H1 (cell line): ENCODE measurements around the gene GPR63. TPM values are rescaled to one million over a fixed set of nuclear protein-coding genes. Genes with fewer than 3 reads are reported as not detected.

Source experiments
- CTCF ChIA-PET: fragments of 300-600 bp; sonication (Branson Sonifier 250); formaldehyde crosslinking; loops from one replicate; lab custom pipeline; 2021; ENCODE audit not compliant: partially characterized antibody; lab: Charles Lee
- POLR2A ChIA-PET: fragments of 300-600 bp; sonication (Branson Sonifier 250); formaldehyde crosslinking; loops from one replicate; lab custom pipeline; 2021; ENCODE audit warnings: inconsistent platforms; ENCODE audit not compliant: partially characterized antibody; lab: Charles Lee
- DNase-seq, 2 experiments: peaks; one replicate each; pipeline versions ENCODE4 v3.0.0 to v3.0.0-alpha.2; 2010 to 2022; ENCODE audit warnings: low spot score in 2 of 2, low read depth in 1 of 2, mixed read lengths in 1 of 2
- FAIRE-seq: peaks from 2 replicates; lab custom pipeline; 2011; peaks lifted over from hg19 to GRCh38; lab: Jason Lieb, UNC
- H2AFZ ChIP-seq: 2 replicates; pipeline ENCODE4 v1.8.1; 2012; ENCODE audit warnings: low read length, inconsistent platforms
- H2AK5ac ChIP-seq: 2 replicates; pipeline ENCODE4 v1.6.1; 2013; ENCODE audit warnings: low read depth, low read length
- H2BK120ac ChIP-seq: replicated peaks from 2 replicates; pipeline ENCODE3; 2013; ENCODE audit warnings: low read depth, low read length, inconsistent platforms
- H2BK12ac ChIP-seq: 2 replicates; pipeline ENCODE4 v1.6.1; 2013; ENCODE audit warnings: low read depth, low read length
- H2BK15ac ChIP-seq: 2 replicates; pipeline ENCODE4 v1.6.1; 2013; ENCODE audit warnings: low read length
- H2BK20ac ChIP-seq: 2 replicates; pipeline ENCODE4 v1.6.1; 2013; ENCODE audit warnings: low read length
- H2BK5ac ChIP-seq: 2 replicates; pipeline ENCODE4 v1.6.1; 2013; ENCODE audit warnings: low read depth, low read length
- H3K14ac ChIP-seq: 2 replicates; pipeline ENCODE4 v1.6.1; 2013; ENCODE audit warnings: inconsistent platforms; ENCODE audit not compliant: insufficient read length
- H3K18ac ChIP-seq: 2 replicates; pipeline ENCODE4 v1.6.1; 2013; ENCODE audit warnings: low read length; ENCODE audit errors: extremely low read depth
- H3K23ac ChIP-seq: 2 replicates; pipeline ENCODE4 v1.6.1; 2013; ENCODE audit warnings: inconsistent platforms; ENCODE audit not compliant: insufficient read length
- H3K23me2 ChIP-seq: 2 replicates; pipeline ENCODE4 v1.6.1; 2013; ENCODE audit warnings: low read depth, low read length
- H3K27ac ChIP-seq: 2 replicates; pipeline ENCODE4 v1.6.1; 2011; ENCODE audit warnings: low read depth, low read length, inconsistent platforms
- H3K27me3 ChIP-seq, 4 experiments: replicated peaks in 1 of 4; 1 replicate in 1 of 4; 2 replicates in 3 of 4; pipeline versions ENCODE4 v1.6.1 to v1.8.1; 2011 to 2013; ENCODE audit warnings: low read length in 3 of 4, mild to moderate bottlenecking in 3 of 4, inconsistent platforms in 2 of 4, mixed read lengths in 2 of 4, moderate library complexity in 1 of 4; ENCODE audit not compliant: control insufficient read depth in 3 of 4, insufficient read depth in 3 of 4; ENCODE audit errors: extremely low read depth in 1 of 4
- H3K36me3 ChIP-seq, 4 experiments: 2 replicates each; pipeline versions ENCODE4 v1.6.1 to v1.8.1; 2011 to 2013; ENCODE audit warnings: mild to moderate bottlenecking in 4 of 4, low read length in 3 of 4, moderate library complexity in 2 of 4, control low read depth in 1 of 4, inconsistent platforms in 1 of 4; ENCODE audit not compliant: insufficient read depth in 4 of 4, control insufficient read depth in 2 of 4
- H3K4ac ChIP-seq: replicated peaks from 2 replicates; pipeline ENCODE3; 2013; ENCODE audit warnings: low read length, low read depth, mixed read lengths, inconsistent platforms; ENCODE audit not compliant: insufficient read length
- H3K4me1 ChIP-seq, 4 experiments: replicated peaks in 1 of 4; 1 replicate in 1 of 4; 2 replicates in 3 of 4; pipeline versions ENCODE4 v1.6.1 to v1.8.1; 2011 to 2013; ENCODE audit warnings: low read length in 3 of 4, inconsistent platforms in 2 of 4, mixed read lengths in 1 of 4; ENCODE audit not compliant: insufficient read depth in 4 of 4, control insufficient read depth in 3 of 4
- H3K4me2 ChIP-seq, 2 experiments: 2 replicates each; pipeline versions ENCODE4 v1.6.1 to v1.8.1; 2011 to 2013; ENCODE audit warnings: low read depth in 2 of 2, low read length in 2 of 2, control low read depth in 1 of 2, inconsistent platforms in 1 of 2, mild to moderate bottlenecking in 1 of 2; ENCODE audit not compliant: insufficient read depth in 1 of 2
- H3K4me3 ChIP-seq, 4 experiments: fragments of 200-600, 300-600 bp in 1 of 4; sonication (generic), shearing (Covaris generic), sonication (Bioruptor Twin) in 1 of 4; 2 replicates each; pipeline versions ENCODE4 v1.5.1 to v1.8.1; 2011 to 2016; ENCODE audit warnings: low read length in 4 of 4, low read depth in 3 of 4, control low read depth in 2 of 4, inconsistent platforms in 2 of 4, mild to moderate bottlenecking in 2 of 4, mixed read lengths in 1 of 4, moderate library complexity in 1 of 4; ENCODE audit not compliant: insufficient read depth in 2 of 4; ENCODE audit errors: extremely low read depth in 1 of 4
- H3K56ac ChIP-seq: replicated peaks from 2 replicates; pipeline ENCODE3; 2013; ENCODE audit warnings: low read depth, mild to moderate bottlenecking, mixed read lengths, low read length, inconsistent platforms; ENCODE audit not compliant: insufficient read length
- H3K79me1 ChIP-seq: 2 replicates; pipeline ENCODE4 v1.6.1; 2013; ENCODE audit warnings: low read depth, low read length, control low read depth
- H3K79me2 ChIP-seq, 2 experiments: 2 replicates each; pipeline versions ENCODE4 v1.6.1 to v1.8.1; 2012 to 2013; ENCODE audit warnings: low read length in 2 of 2, mild to moderate bottlenecking in 2 of 2, inconsistent platforms in 1 of 2; ENCODE audit not compliant: insufficient read depth in 2 of 2, control insufficient read depth in 1 of 2
- H3K9ac ChIP-seq, 4 experiments: replicated peaks in 1 of 4; 1 replicate in 1 of 4; 2 replicates in 3 of 4; pipeline versions ENCODE4 v1.6.1 to v1.8.1; 2011 to 2013; ENCODE audit warnings: low read depth in 3 of 4, low read length in 3 of 4, control low read depth in 2 of 4, mild to moderate bottlenecking in 2 of 4, moderate library complexity in 2 of 4, inconsistent platforms in 1 of 4; ENCODE audit errors: extremely low read depth in 1 of 4
- H3K9me3 ChIP-seq, 2 experiments: 2 replicates each; pipeline versions ENCODE4 v1.6.1 to v1.8.1; 2012 to 2013; ENCODE audit warnings: mild to moderate bottlenecking in 2 of 2, moderate library complexity in 2 of 2, control low read depth in 1 of 2, inconsistent platforms in 1 of 2, low read depth in 1 of 2, low read length in 1 of 2, mixed read lengths in 1 of 2; ENCODE audit not compliant: insufficient read depth in 2 of 2
- H4K20me1 ChIP-seq, 2 experiments: replicated peaks in 1 of 2; 2 replicates each; pipeline versions ENCODE3 to v1.8.1; 2011 to 2013; ENCODE audit warnings: inconsistent platforms in 2 of 2, low read length in 2 of 2, mild to moderate bottlenecking in 1 of 2; ENCODE audit not compliant: insufficient read depth in 2 of 2, control insufficient read depth in 1 of 2
- H4K5ac ChIP-seq: 2 replicates; pipeline ENCODE4 v1.6.1; 2013; ENCODE audit warnings: low read length, low read depth, mixed read lengths, inconsistent platforms; ENCODE audit not compliant: insufficient read length
- H4K8ac ChIP-seq: 2 replicates; pipeline ENCODE4 v1.8.0; 2013; ENCODE audit warnings: mild to moderate bottlenecking, moderate library complexity, low read length, inconsistent platforms; ENCODE audit not compliant: insufficient read depth; ENCODE audit errors: extremely low read depth
- H4K91ac ChIP-seq: replicated peaks from 2 replicates; pipeline ENCODE3; 2013; ENCODE audit warnings: low read length, mixed read lengths, inconsistent platforms; ENCODE audit not compliant: insufficient read length
- ATF2 ChIP-seq: IDR thresholded peaks from 2 replicates; pipeline ENCODE4 v1.6.1; 2012; ENCODE audit warnings: low read length, inconsistent platforms
- KDM4A ChIP-seq: IDR thresholded peaks from one replicate; pipeline ENCODE4 v1.7.1; 2012; ENCODE audit warnings: low read depth, mild to moderate bottlenecking, moderate library complexity, low read length, inconsistent platforms; ENCODE audit not compliant: severe bottlenecking
- KDM5A ChIP-seq: fragments of 200-600 bp; IDR thresholded peaks from 2 replicates; pipeline ENCODE4 v1.7.1; 2012; ENCODE audit warnings: mild to moderate bottlenecking, low read length, inconsistent platforms, mixed read lengths
- MAX ChIP-seq: IDR thresholded peaks from 2 replicates; pipeline ENCODE4 v1.6.1; 2012; ENCODE audit warnings: inconsistent platforms
- NANOG ChIP-seq: IDR thresholded peaks from 2 replicates; pipeline ENCODE4 v1.6.1; 2011; ENCODE audit warnings: low read length, low read depth, mild to moderate bottlenecking, inconsistent platforms; ENCODE audit not compliant: insufficient read depth, poor library complexity, severe bottlenecking
- SIN3A ChIP-seq, 2 experiments: IDR thresholded peaks in 1 of 2; conservative IDR thresholded peaks in 1 of 2; 2 replicates each; pipeline ENCODE4 v1.6.1; 2011 to 2012; ENCODE audit warnings: low read length in 2 of 2, improper control_type of control experiment in 1 of 2, low read depth in 1 of 2, mild to moderate bottlenecking in 1 of 2
- SIRT6 ChIP-seq: IDR thresholded peaks from one replicate; pipeline ENCODE4 v1.7.1; 2012; ENCODE audit warnings: low read length, inconsistent platforms
- SIX5 ChIP-seq: IDR thresholded peaks from 2 replicates; pipeline ENCODE4 v1.6.1; 2011; ENCODE audit warnings: mild to moderate bottlenecking, low read depth, low read length
- SRF ChIP-seq: IDR thresholded peaks from 2 replicates; pipeline ENCODE4 v1.6.1; 2011; ENCODE audit warnings: mild to moderate bottlenecking, low read depth, low read length, moderate library complexity
- TEAD4 ChIP-seq: IDR thresholded peaks from 2 replicates; pipeline ENCODE4 v1.6.1; 2012; ENCODE audit warnings: low read depth, low read length, inconsistent platforms, mixed read lengths
- USF2 ChIP-seq: IDR thresholded peaks from 2 replicates; pipeline ENCODE4 v1.6.1; 2011; ENCODE audit warnings: low read length, improper control_type of control experiment
- YY1 ChIP-seq: IDR thresholded peaks from 2 replicates; pipeline ENCODE4 v1.6.1; 2011; ENCODE audit warnings: low read depth, mild to moderate bottlenecking, low read length
- WGBS, 2 experiments: shearing (Covaris generic) in 1 of 2; methylation state at CpG; one replicate each; pipeline versions ENCODE4 v1.1.6 to v1.1.7; 2013 to 2015; ENCODE audit warnings: low lambda C conversion rate in 2 of 2, mixed read lengths in 2 of 2, inconsistent platforms in 1 of 2, low coverage in 1 of 2, missing lambda C conversion rate in 1 of 2; ENCODE audit not compliant: insufficient replicate concordance in 2 of 2, insufficient coverage in 1 of 2, insufficient read length in 1 of 2; ENCODE audit errors: extremely low coverage in 1 of 2, missing lambda C conversion rate in 1 of 2; 5-methylcytosine and 5-hydroxymethylcytosine counted together
- polyA plus RNA-seq, 7 experiments: library from polyadenylated mRNA; depleted of rRNA in 3 of 7; stranded (reverse) in 5 of 7; unstranded in 2 of 7; fragments of >200 nt in 5 of 7; fragments of 200-250 nt in 2 of 7; gene quantifications; 1 replicate in 5 of 7; 2 replicates in 1 of 7; 4 replicates in 1 of 7; pipeline versions ENCODE4 v1.2.1 to v1.2.3, GENCODE V29; 2011 to 2013; ENCODE audit warnings: missing spikeins in 2 of 7, mixed read lengths in 2 of 7
- total RNA-seq: library from RNA; stranded (reverse); fragmentation: NEBNext Ultra II Directional; extraction: Animal tissue kit (Norgen Biotek cat#: 25700); gene quantifications from 2 replicates; pipeline ENCODE4 v1.2.1, GENCODE V29; 2021

Gene GPR63
- total and polyA plus RNA-seq, 2 of the 8 experiments (the other 6 are each of a cell fraction or from before 2014, with no cell fraction given), result 6.1 to 11.6 TPM

- Histone ChIP-seq H3K9ac (no peak overlapping the region), H3K23ac (no peak overlapping the region), H4K91ac (no peak overlapping the region), H3K56ac (no peak overlapping the region), H4K5ac (no peak overlapping the region), H3K4me1 (no peaks in the 10 kb centered on the region), H3K23me2 (no peaks in the 10 kb centered on the region), H3K4me2 (no peak overlapping the region), H3K18ac (no peak overlapping the region), H3K4me3 (no peak overlapping the region), H3K36me3 (peaks cover 0 to 39% (median 2%) of the 10 kb centered on the region in 4 experiments; a peak in 4 of 8 replicates), H2BK12ac (no peak overlapping the region), H4K20me1 (no peaks in the 10 kb centered on the region), H2BK5ac (no peak overlapping the region), H2BK15ac (no peak overlapping the region), H2BK20ac (no peak overlapping the region), H2AFZ (no peak overlapping the region), H4K8ac (no peak overlapping the region), H3K79me1 (no peaks in the 10 kb centered on the region), H3K27ac (no peak overlapping the region), H3K79me2 (peaks cover 0 to 49% of the 10 kb centered on the region in 2 experiments; a peak in 2 of 4 replicates), H3K27me3 (no peaks in the 10 kb centered on the region), H3K14ac (no peak overlapping the region), H3K4ac (no peak overlapping the region), H2BK120ac (no peak overlapping the region), H2AK5ac (no peak overlapping the region), H3K9me3 (no peaks in the 10 kb centered on the region)
- 100% methylated on average over 1 of the region's 1 CpG; no CpG with 5 or more reads in 1 of the 2 experiments for WGBS, 2 experiments
- FAIRE-seq (no peak), DNase-seq (no peak)
- ChIA-PET CTCF (no interaction called here), POLR2A (no interaction called here)
- TF ChIP-seq SRF (no peak), ATF2 (no peak), KDM5A (no peak), KDM4A (no peak), YY1 (no peak), NANOG (no peak), MAX (no peak), SIRT6 (no peak), TEAD4 (no peak), SIN3A (conservative IDR thresholded peaks at IDR 0.05 in 1 of 2, IDR thresholded peaks at IDR 0.05 in 1 of 2; ENCODE audit: low read depth in 1 of 2, low read length in 2 of 2) (no peak), USF2 (no peak), SIX5 (no peak)
Measured at GRCh38 chr6:96826865-96827264, 10.4 kb downstream of the GPR63 start.
